Psoas muscle (tissue), 8 donors: ENCODE data around the gene MLH1. TPM values are rescaled to one million over a fixed set of nuclear protein-coding genes. Genes with fewer than 3 reads are reported as not detected.

Experiments
- ATAC-seq, 4 donors: fragments of 200-7000 bp; cut with Tn5 transposase; one replicate each; pipeline ENCODE4 v1.9.1; 2020; ENCODE audit warnings: moderate library complexity in 3 of 4, mild to moderate bottlenecking in 2 of 4
- DNase-seq, 2 donors: peaks; one replicate each; pipeline ENCODE4 v3.0.0-alpha.2; 2020
- H3K27ac ChIP-seq: fragments of 200-600 bp; one replicate; pipeline ENCODE4 v1.8.0; 2022
- H3K27me3 ChIP-seq, 3 donors: fragments of 200-600 bp in 1 of 3; one replicate each; pipeline versions ENCODE4 v1.6.1 to v1.8.0; 2013 to 2022; ENCODE audit warnings: low read length in 2 of 3, mild to moderate bottlenecking in 2 of 3, moderate library complexity in 1 of 3; ENCODE audit not compliant: insufficient read depth in 3 of 3
- H3K36me3 ChIP-seq, 2 donors: fragments of 200-600 bp in 1 of 2; one replicate each; pipeline versions ENCODE4 v1.6.1 to v1.8.0; 2013 to 2022; ENCODE audit warnings: low read depth in 1 of 2, mild to moderate bottlenecking in 1 of 2, moderate library complexity in 1 of 2; ENCODE audit not compliant: insufficient read depth in 1 of 2
- H3K4me1 ChIP-seq: fragments of 200-600 bp; one replicate; pipeline ENCODE4 v1.8.0; 2022
- H3K4me3 ChIP-seq: fragments of 200-600 bp; one replicate; pipeline ENCODE4 v1.8.0; 2022; ENCODE audit warnings: mild to moderate bottlenecking
- H3K9me3 ChIP-seq: fragments of 200-600 bp; one replicate; pipeline ENCODE4 v1.8.0; 2022
- CTCF ChIP-seq: fragments of 200-600 bp; IDR thresholded peaks from one replicate; pipeline ENCODE4 v1.8.0; 2022; ENCODE audit warnings: antibody characterized with exemption
- WGBS, 3 donors: extraction: QIAGEN DNeasy Blood & Tissue Kit; methylation state at CpG; one replicate each; pipeline versions ENCODE4 v1.1.6 to v1.1.7; 2013; 5-methylcytosine and 5-hydroxymethylcytosine counted together
- intact Hi-C, 2 donors: fragments of 100-400 bp; cut with DNase I; formaldehyde crosslinking; loops; one replicate each; pipeline versions ENCODE4 v1.11.0 to v1.14.2; 2022
- polyA plus RNA-seq, 3 donors: library from polyadenylated mRNA; stranded (reverse); fragments of 200-250 nt; gene quantifications; one replicate each; pipeline ENCODE4 v1.2.3, GENCODE V29; 2013
- total RNA-seq, 4 donors: library from RNA; stranded (reverse); fragmentation: NEBNext Ultra II Directional in 2 of 4; extraction: Animal tissue kit (Norgen Biotek cat#: 25700) in 2 of 4; gene quantifications; one replicate each; pipeline versions ENCODE4 v1.2.1 to v1.2.4, GENCODE V29; 2021 to 2023
- donor health status: healthy with polysubstance abuse.
- donor health status: DM: no; HTN: no; CAD: no; lungs with moderate emphysema.
- donor health status: Bipolar disorder and iron deficiency.
- donor health status: healthy.
- donor health status: DM: yes; HTN: yes; CAD: no.
- donor health status: DM: no; HTN: no; CAD: no.
- donor health status: DM: no; HTN: no; CAD: no.
- donor health status: DM: yes; HTN: yes; CAD: no.

Gene MLH1
- total and polyA plus RNA-seq, 7 donors = 26.5 to 37.7 (median 32.5) TPM

- no peaks in the 10 kb centered on the region for H3K9me3 ChIP-seq
- no peak for TF ChIP-seq CTCF
- ATAC-seq = no peak
- H3K27ac ChIP-seq = no peak overlapping the region
- intact Hi-C loops = no loop called here
- 70 to 87% (median 85%) methylated on average over 2 of the region's 2 CpGs for WGBS, 3 donors
- peaks cover 9 to 55% of the 10 kb centered on the region in 2 donors for H3K36me3 ChIP-seq
- H3K4me3 ChIP-seq = peak overlapping the region; percentile 79
- peaks cover 39% of the 10 kb centered on the region for H3K4me1 ChIP-seq
- no peaks in the 10 kb centered on the region for H3K27me3 ChIP-seq
- DNase-seq = no peak
Measured at GRCh38 chr3:36988356-36988755, 5.0 kb upstream of the MLH1 start.

- Histone ChIP-seq H3K4me1 (peaks cover 39% of the 10 kb centered on the region), H3K9me3 (no peaks in the 10 kb centered on the region), H3K27me3 (no peaks in the 10 kb centered on the region), H3K36me3 (peaks cover 6 to 48% of the 10 kb centered on the region in 2 donors), H3K4me3 (peak overlapping the region; percentile 79), H3K27ac (no peak overlapping the region)
- no peak for TF ChIP-seq CTCF
- intact Hi-C loops = no loop called here
- ATAC-seq = no peak
- WGBS, 3 donors = 84 to 87% (median 84%) methylated on average over 3 of the region's 3 CpGs
- no peak for DNase-seq
Measured at GRCh38 chr3:36989005-36989404, 4.3 kb upstream of the MLH1 start.

GRCh38 chr3:36989568-36989967 is 3.8 kb upstream of the MLH1 start:
- TF ChIP-seq CTCF = no peak
- no peak for DNase-seq
- Histone ChIP-seq H3K9me3 (no peaks in the 10 kb centered on the region), H3K4me1 (peaks cover 43% of the 10 kb centered on the region), H3K27me3 (no peaks in the 10 kb centered on the region), H3K4me3 (peak overlapping the region; percentile 79), H3K36me3 (peaks cover 6 to 43% of the 10 kb centered on the region in 2 donors), H3K27ac (peak overlapping the region; percentile 98)
- ATAC-seq = no peak
- intact Hi-C loops = no loop called here

- no peak for DNase-seq
- H3K9me3 ChIP-seq = no peaks in the 10 kb centered on the region
- H3K36me3 ChIP-seq = peaks cover 0 to 40% of the 10 kb centered on the region in 2 donors
- H3K27ac ChIP-seq = peak overlapping the region; percentile 98
- H3K4me1 ChIP-seq = peaks cover 54% of the 10 kb centered on the region
- TF ChIP-seq CTCF = no peak
- H3K27me3 ChIP-seq = no peaks in the 10 kb centered on the region
- no peak for ATAC-seq
- intact Hi-C loops = loop anchor here in 1 of 2 donors (10.0 kb wide), 1 partner anchor 1174 kb away; the partner anchor contains the start of gene OXSR1
- WGBS, 3 donors = 43 to 57% (median 54%) methylated on average over 3 of the region's 3 CpGs
- H3K4me3 ChIP-seq = peak overlapping the region; percentile 79
Measured at GRCh38 chr3:36991147-36991546, 2.2 kb upstream of the MLH1 start.
